GM13976 (cell line): Measurements from ENCODE around the gene NRIP2.

Experiments used
- DNase-seq: peaks from one replicate; pipeline ENCODE4 v3.0.0; 2012; ENCODE audit warnings: low spot score
- CTCF ChIP-seq: IDR thresholded peaks from 2 replicates; pipeline ENCODE4 v1.5.1; 2012; ENCODE audit warnings: borderline replicate concordance, mild to moderate bottlenecking; ENCODE audit not compliant: insufficient read depth; ENCODE audit errors: extremely low read depth, missing control alignments, control extremely low read depth
- in situ Hi-C: fragments of 300-500 bp; cut with MboI; formaldehyde crosslinking; loops from one replicate; pipeline ENCODE4 v1.12.0; 2022; ENCODE audit warnings: low sequenced_read_pairs, mixed read lengths, inconsistent platforms; ENCODE audit not compliant: unreplicated experiment

Gene NRIP2

GRCh38 chr12:2833810-2834209 is 1.0 kb downstream of the NRIP2 start:
- TF ChIP-seq CTCF, result no peak
- DNase-seq, result no peak
- in situ Hi-C loops, result no loop called here

- DNase-seq, result no peak
- TF ChIP-seq CTCF, result no peak
- in situ Hi-C loops, result no loop called here
Observed at GRCh38 chr12:2833327-2833726, 1.5 kb downstream of the NRIP2 start.

GRCh38 chr12:2832550-2833127 is 2.2 kb downstream of the NRIP2 start:
- no peak for TF ChIP-seq CTCF
- in situ Hi-C loops, result no loop called here
- no peak for DNase-seq

- DNase-seq, result no peak
- no peak for TF ChIP-seq CTCF
- in situ Hi-C loops, result no loop called here
Observed at GRCh38 chr12:2829275-2829674, 5.6 kb downstream of the NRIP2 start.

- DNase-seq, result no peak
- in situ Hi-C loops, result no loop called here
- no peak for TF ChIP-seq CTCF
Observed at GRCh38 chr12:2826721-2827515, 7.9 kb downstream of the NRIP2 start.

GRCh38 chr12:2826036-2826435 is 8.8 kb downstream of the NRIP2 start:
- in situ Hi-C loops, result no loop called here
- TF ChIP-seq CTCF, result no peak
- DNase-seq, result no peak
